ENCODE data around the gene SOX15. TPM values are rescaled to one million over a fixed set of nuclear protein-coding genes. Genes with fewer than 3 reads are reported as not detected.
A peak's percentile ranks its signal among the peaks of the same experiment; 100 is the strongest.
"Not testable (repeated sequence)": the region's sequence is repeated elsewhere in the genome, so short reads cannot be mapped to it uniquely, and the experiment has no call there.

SOX15 gene
- total RNA-seq (2014; rRNA removed; shearing (Covaris generic)), result 0.31 and 1.8 TPM in 2 replicates
- 0.17 TPM in 1 of 2 replicates, not detected in the other for polyA plus RNA-seq (2015; cell fraction: cytosol; rRNA removed)
- 0.29 and 1.8 TPM in 2 replicates for polyA plus RNA-seq (2015; cell fraction: nucleus; rRNA removed)

DNA sequence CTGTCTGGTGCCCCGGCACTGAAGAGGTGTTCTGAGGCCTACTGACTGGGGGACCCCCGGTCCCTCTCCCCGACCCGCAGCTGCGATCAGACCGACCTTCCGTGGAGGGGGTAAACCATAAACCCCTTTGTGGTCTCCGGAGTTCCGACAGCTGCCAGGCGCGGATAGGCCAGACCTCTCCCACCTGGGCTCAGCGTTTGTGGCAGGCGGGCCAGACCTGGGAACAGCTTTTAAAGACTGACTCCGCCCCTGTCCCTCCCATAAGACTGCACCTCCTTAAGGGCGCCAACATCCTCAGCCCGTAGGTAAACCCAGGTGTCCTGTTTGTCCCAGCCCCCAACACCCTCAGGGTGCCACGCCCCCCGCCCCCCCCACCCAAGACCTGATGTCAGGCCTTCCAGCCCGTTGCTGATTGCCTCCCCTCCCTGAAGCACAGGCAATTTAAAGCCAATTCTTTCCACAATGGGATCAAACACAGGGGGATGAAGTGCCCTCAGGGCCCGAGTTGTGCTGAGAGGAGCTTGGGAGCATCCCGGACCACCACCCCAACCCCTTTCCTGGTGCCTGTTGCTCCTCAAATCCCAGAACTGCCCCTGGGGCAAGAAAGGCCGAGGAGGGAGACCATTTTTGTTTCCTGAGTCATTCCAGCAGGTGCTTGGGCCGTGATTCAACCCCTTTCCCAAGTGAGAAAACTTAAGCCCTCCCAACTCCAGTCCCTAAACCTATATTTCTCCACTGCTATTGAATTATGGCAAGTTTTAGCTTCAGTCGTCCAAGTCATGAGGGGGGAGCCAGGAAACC is at the start of gene SOX15:
SOX15 (minus strand) TSS at position 204 of the 801 bp plus-strand sequence. CDS start 418 bp downstream, outside the sequence.
- peak; percentile 57 for DNase-seq (ENCODE audit: low read depth)

DNA sequence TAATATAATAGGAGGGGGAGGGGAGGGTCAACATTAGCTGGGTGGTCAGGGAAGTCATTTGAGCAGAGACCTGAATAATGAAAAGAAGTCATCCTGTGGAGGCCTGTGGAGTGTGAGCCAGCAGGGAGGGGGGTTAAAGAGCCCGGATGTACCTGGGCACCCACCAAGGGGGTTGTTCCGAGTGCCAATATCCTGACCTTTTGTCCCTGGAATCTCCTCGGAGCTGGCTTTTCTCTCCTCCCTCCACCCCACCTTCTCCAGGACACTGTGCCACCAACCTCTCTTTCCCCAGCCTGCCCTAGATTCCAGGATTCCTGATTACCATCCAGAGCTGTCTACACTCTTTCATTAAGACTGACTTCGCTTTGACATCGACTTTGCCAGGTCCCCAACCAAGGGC is 46.3 kb upstream of the SOX15 start:
- no peak for DNase-seq (ENCODE audit: low read depth)

DNA sequence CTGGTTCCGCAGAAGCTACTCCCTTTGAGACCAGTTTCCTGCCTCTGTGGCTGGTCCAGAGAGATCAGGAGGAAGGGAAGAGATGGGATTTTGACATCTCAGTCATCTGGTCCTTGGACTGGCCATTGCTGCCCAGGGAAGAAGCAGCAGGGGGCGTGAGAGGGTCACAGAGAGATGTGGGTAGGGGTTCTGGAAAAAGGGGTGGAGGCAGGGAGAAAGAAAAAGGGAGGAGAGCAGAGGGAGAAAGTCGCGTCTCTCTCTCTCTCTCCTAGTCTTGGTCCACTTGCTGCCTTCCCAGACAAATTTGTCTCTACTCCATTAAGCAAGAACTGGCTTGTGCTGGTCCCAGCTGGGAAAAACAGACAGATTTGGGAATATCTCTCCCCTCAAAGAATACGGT is 44.5 kb upstream of the SOX15 start:
- DNase-seq (ENCODE audit: low read depth), result peak; percentile 55

GRCh38 chr17:7633093-7633492 is 43.2 kb upstream of the SOX15 start:
- no peak for DNase-seq (ENCODE audit: low read depth)

DNA sequence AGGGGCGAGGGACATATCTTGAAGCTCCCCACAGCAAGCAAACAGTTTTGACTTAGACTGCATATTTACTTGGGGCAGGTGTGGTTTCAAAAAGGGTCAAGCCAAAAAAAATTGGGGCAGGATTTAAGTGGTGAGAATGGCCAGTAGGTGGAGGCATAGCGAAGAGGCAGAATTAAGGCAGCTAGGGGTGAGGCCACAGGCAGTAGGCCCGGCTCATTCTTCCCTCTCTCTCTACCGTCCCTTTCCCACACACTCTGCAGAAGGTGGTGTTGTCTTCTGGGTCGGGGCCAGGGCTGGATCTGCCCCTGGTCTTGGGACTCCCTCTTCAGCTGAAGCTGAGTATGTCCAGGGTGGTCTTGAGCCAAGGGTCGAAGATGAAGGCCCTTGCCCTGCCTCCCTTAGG is 42.6 kb upstream of the SOX15 start:
- DNase-seq (ENCODE audit: low read depth), result peak; percentile 54

GRCh38 chr17:7631398-7632380 is 41.8 kb upstream of the SOX15 start:
- no peak for DNase-seq (ENCODE audit: low read depth)

DNA sequence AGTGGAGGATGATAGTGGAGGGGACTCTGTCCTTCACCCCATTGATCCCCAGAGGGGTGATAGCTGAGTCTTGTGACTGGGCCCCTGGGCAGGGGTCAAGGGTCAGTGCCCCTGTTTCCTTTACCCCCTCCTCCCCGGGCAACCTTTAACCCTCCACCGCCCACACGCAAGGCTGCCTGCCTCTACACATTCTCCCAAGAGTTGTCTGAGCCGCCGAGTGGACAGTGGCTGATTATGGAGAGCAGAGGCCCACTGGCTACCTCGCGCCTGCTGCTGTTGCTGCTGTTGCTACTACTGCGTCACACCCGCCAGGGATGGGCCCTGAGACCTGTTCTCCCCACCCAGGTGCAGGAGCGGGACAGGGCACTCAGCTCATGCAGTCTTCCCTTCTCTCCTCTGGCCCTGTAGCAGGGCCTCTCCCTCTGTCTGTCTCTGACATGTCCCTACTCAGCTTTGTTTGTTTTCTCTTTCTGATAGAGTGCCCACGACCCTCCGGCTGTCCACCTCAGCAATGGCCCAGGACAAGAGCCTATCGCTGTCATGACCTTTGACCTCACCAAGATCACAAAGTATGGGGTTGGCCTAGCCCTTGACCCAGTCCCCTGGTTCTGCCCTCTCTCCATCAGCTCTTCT is 40.2 kb upstream of the SOX15 start, which contains the start of gene SHBG:
SHBG (plus strand) TSS at position 197 of the 633 bp plus-strand sequence; CDS start at position 235, 38 bp downstream.
- no peak for DNase-seq (ENCODE audit: low read depth)

GRCh38 chr17:7627250-7628121 is 37.6 kb upstream of the SOX15 start, which contains the start of gene SAT2:
TSS of gene SAT2 (minus strand) at chr17:7627821. CDS start at chr17:7627635, 186 bp downstream.
- peak; percentile 88 for DNase-seq (ENCODE audit: low read depth)

DNA sequence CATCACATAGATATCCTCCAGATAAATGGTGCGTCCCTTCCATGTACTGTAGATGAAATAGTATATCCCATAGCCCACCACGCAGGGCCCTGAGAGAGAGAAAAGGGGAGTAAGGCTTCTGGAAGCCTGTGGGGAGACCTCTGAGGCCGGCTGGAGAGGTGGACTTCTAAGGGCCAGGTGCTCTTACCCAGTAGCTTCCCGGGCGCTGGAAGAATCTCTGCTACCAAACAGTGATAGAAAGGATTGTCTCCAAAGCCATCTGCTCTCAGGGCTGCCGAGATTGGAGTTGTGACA is 37.0 kb upstream of the SOX15 start:
- no peak for DNase-seq (ENCODE audit: low read depth)

- DNase-seq (ENCODE audit: low read depth), result no peak
Observed at GRCh38 chr17:7626307-7626706, 36.4 kb upstream of the SOX15 start.

DNA sequence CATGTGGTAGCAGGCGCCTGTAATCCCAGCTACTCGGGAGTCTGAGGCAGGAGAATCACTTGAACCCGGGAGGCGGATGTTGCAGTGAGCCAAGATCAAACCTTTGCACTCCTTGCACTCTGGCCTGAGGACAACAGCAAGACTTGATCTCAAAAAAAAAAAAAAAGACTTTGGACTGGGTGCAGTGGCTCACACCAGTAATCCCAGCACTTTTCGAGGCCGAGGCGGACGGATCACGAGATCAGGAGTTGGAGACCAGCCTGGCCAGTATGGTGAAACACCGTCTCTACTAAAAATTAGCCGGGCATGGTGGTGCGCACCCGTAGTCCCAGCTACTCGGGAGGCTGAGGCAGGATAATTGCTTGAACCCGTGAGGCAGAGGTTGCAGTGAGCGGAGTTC is 35.9 kb upstream of the SOX15 start:
- not testable (repeated sequence) for DNase-seq (ENCODE audit: low read depth)

DNA sequence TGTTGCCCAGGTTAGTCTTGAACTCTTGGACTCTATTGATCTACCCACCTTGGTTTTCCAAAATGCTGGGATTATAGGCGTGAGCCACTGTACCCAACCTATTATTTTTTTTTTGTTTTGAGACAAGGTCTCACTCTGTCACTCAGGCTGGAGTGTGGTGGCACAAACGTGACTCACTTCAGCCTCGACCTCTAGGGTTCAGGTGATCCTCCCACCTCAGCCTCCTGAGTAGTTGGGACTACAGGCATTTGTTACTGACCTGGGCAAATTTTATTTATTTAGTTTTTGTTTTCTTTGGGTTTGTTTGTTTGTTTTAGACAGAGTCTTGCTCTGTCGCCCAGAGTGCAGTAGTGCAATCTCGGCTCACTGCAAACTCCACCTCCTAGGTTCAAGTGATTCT is 33.8 kb upstream of the SOX15 start:
- no peak for DNase-seq (ENCODE audit: low read depth)

DNA sequence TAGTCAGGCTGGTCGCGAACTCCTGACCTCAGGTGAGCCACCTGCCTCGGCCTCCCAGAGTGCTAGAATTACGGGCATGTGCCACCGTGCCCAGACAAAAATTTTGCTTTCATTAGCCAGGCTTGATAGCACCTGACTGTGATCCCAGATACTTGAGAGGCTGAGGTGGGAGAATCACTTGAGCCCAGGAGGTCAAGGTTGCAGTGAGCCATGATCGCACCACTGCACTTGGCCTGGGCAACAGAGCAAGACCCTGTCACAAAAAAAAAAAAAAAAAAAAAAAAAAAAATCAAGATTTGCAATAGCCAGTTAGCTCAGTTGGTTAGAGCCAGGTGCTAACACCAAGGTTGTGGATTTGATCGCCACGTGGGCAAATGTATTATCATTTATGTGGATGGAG is 30.9 kb upstream of the SOX15 start:
- DNase-seq (ENCODE audit: low read depth), result no peak

DNA sequence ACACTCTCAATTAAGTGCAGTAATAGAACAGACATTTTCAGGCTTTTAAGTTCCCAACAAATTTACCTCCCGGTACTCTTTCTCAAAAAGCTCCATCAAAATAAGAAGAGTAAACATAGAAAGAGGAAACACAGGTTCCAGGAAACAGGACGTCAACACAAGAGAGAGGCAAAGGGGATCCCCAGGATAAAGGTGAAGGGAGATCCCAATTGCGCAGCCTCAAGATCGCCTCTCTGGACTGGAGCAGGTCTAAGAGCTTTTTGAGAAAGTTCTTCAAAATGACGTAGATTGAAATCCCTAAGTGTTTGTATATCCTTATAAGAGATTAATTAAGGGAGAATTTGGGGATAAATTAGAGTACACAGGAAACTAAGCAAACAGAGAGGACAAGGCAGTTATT is 28.7 kb upstream of the SOX15 start:
- no peak for DNase-seq (ENCODE audit: low read depth)

GRCh38 chr17:7615265-7615747 is 25.4 kb upstream of the SOX15 start:
- no peak for DNase-seq (ENCODE audit: low read depth)

DNA sequence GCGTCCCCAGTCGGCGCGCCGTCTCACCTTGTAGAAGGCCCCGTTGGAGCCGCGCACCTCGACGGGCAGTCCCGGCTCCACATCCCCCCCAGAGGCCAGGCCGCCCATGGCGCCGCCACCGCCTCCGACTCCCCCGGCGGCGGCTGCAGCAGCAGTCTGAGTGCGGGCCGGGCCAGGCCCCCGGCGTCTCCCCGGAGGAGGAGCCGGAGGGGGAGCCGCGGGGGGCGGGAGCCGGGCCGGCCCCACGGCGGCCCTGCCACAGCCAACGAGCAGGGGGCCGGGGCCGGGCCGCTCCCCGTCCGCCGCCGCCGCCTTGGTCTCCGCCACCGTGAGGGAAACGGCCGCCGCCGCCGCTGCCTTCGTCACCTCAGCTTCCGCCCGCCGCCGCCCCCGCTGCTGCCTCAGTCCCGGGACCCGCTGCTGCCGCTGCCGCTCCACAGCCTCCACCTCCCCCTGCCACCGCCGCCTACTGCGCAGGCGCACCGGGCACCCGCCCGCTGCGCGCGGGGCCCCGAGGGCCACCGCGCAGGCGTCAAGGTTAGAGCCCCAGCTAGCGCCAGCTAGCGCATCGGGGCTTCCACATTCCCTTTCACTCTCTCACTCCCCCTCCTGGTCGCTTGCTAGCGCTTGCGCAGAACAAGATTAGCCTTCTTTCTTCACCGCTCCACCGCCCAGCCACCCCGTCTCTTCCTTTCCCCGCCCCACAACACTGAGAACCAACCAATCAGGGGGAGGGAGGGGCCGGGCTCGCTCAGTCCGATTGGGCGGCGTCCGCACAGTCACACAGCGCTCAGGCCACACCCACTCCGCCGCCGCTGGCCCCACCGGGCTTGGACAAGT is 24.8 kb upstream of the SOX15 start, which contains the start of gene FXR2:
FXR2 (minus strand) TSS at position 473 of the 840 bp plus-strand sequence; CDS start at position 108, 365 bp downstream.
- peak; percentile 100 for DNase-seq (ENCODE audit: low read depth)

GRCh38 chr17:7613769-7614424 is 24.0 kb upstream of the SOX15 start:
- peak; percentile 32 for DNase-seq (ENCODE audit: low read depth)

- DNase-seq (ENCODE audit: low read depth), result no peak
Observed at GRCh38 chr17:7612294-7612640, 22.4 kb upstream of the SOX15 start.

Measured in HT1080 (cell line).